ENCODE data around the gene HIKESHI.
"Not testable (repeated sequence)": the region's sequence is repeated elsewhere in the genome, so short reads cannot be mapped to it uniquely, and the experiment has no call there.

Gene HIKESHI

GRCh38 chr11:86335131-86335767, 33.2 kb downstream of the HIKESHI start:
- Mint-ChIP-seq H3K27me3 (ENCODE audit: low read depth) (no peaks in the 10 kb centered on the region), H3K4me3 (no peak overlapping the region), H3K36me3 (ENCODE audit: low read depth) (peaks cover 55% of the 10 kb centered on the region), H3K27ac (no peak overlapping the region), H3K4me1 (ENCODE audit: low read depth) (peaks cover 3% of the 10 kb centered on the region), H3K9me3 (peaks cover 12% of the 10 kb centered on the region)
- no peak for DNase-seq (ENCODE audit: low spot score)

- Mint-ChIP-seq H3K9me3 (peaks cover 12% of the 10 kb centered on the region), H3K36me3 (ENCODE audit: low read depth) (peaks cover 59% of the 10 kb centered on the region), H3K4me3 (no peak overlapping the region), H3K27me3 (ENCODE audit: low read depth) (no peaks in the 10 kb centered on the region), H3K27ac (no peak overlapping the region), H3K4me1 (ENCODE audit: low read depth) (peaks cover 3% of the 10 kb centered on the region)
- no peak for DNase-seq (ENCODE audit: low spot score)
Observed at GRCh38 chr11:86337227-86337626, 35.2 kb downstream of the HIKESHI start.

- H3K36me3 Mint-ChIP-seq (ENCODE audit: low read depth) = peaks cover 41% of the 10 kb centered on the region
- no peaks in the 10 kb centered on the region for H3K27me3 Mint-ChIP-seq (ENCODE audit: low read depth)
- H3K27ac Mint-ChIP-seq = no peak overlapping the region
- H3K9me3 Mint-ChIP-seq = no peaks in the 10 kb centered on the region
- H3K4me3 Mint-ChIP-seq = no peak overlapping the region
- H3K4me1 Mint-ChIP-seq (ENCODE audit: low read depth) = peaks cover 2% of the 10 kb centered on the region
- no peak for DNase-seq (ENCODE audit: low spot score)
Observed at GRCh38 chr11:86341382-86341781, 39.3 kb downstream of the HIKESHI start.

GRCh38 chr11:86346513-86346912, 44.5 kb downstream of the HIKESHI start:
- no peak overlapping the region for H3K27ac Mint-ChIP-seq
- DNase-seq (ENCODE audit: low spot score) = no peak

GRCh38 chr11:86355256-86355655, 53.2 kb downstream of the HIKESHI start:
- Mint-ChIP-seq H3K4me3 (no peak overlapping the region), H3K36me3 (ENCODE audit: low read depth) (peaks cover 1% of the 10 kb centered on the region), H3K4me1 (ENCODE audit: low read depth) (no peaks in the 10 kb centered on the region), H3K27ac (no peak overlapping the region), H3K9me3 (no peaks in the 10 kb centered on the region), H3K27me3 (ENCODE audit: low read depth) (peaks cover 2% of the 10 kb centered on the region)
- no peak for DNase-seq (ENCODE audit: low spot score)

More at GRCh38 chr11:86346513-86346912, 44.5 kb downstream of the HIKESHI start:
- Mint-ChIP-seq H3K9me3 (no peaks in the 10 kb centered on the region), H3K36me3 (ENCODE audit: low read depth) (peaks cover 19% of the 10 kb centered on the region), H3K4me1 (ENCODE audit: low read depth) (peaks cover 2% of the 10 kb centered on the region), H3K27me3 (ENCODE audit: low read depth) (no peaks in the 10 kb centered on the region), H3K4me3 (no peak overlapping the region)

GRCh38 chr11:86357412-86357811, 55.4 kb downstream of the HIKESHI start:
- not testable (repeated sequence) for H3K27me3 Mint-ChIP-seq (ENCODE audit: low read depth); H3K27ac Mint-ChIP-seq; H3K9me3 Mint-ChIP-seq; H3K4me3 Mint-ChIP-seq; H3K4me1 Mint-ChIP-seq (ENCODE audit: low read depth); DNase-seq (ENCODE audit: low spot score); H3K36me3 Mint-ChIP-seq (ENCODE audit: low read depth)

GRCh38 chr11:86358720-86359119, 56.7 kb downstream of the HIKESHI start:
- Mint-ChIP-seq H3K36me3 (ENCODE audit: low read depth) (no peaks in the 10 kb centered on the region), H3K27me3 (ENCODE audit: low read depth) (peaks cover 2% of the 10 kb centered on the region), H3K9me3 (no peaks in the 10 kb centered on the region), H3K4me1 (ENCODE audit: low read depth) (no peaks in the 10 kb centered on the region), H3K27ac (no peak overlapping the region), H3K4me3 (no peak overlapping the region)
- DNase-seq (ENCODE audit: low spot score) = no peak

GRCh38 chr11:86360775-86361395, 58.8 kb downstream of the HIKESHI start:
- no peak for DNase-seq (ENCODE audit: low spot score)

GRCh38 chr11:86363424-86363823, 61.4 kb downstream of the HIKESHI start:
- no peak for DNase-seq (ENCODE audit: low spot score)
- no peak overlapping the region for H3K27ac Mint-ChIP-seq
- H3K9me3 Mint-ChIP-seq = no peaks in the 10 kb centered on the region
- H3K4me3 Mint-ChIP-seq = no peak overlapping the region
- no peaks in the 10 kb centered on the region for H3K36me3 Mint-ChIP-seq (ENCODE audit: low read depth)
- no peaks in the 10 kb centered on the region for H3K27me3 Mint-ChIP-seq (ENCODE audit: low read depth)
- no peaks in the 10 kb centered on the region for H3K4me1 Mint-ChIP-seq (ENCODE audit: low read depth)

More at GRCh38 chr11:86360775-86361395, 58.8 kb downstream of the HIKESHI start:
- no peaks in the 10 kb centered on the region for H3K9me3 Mint-ChIP-seq
- H3K27me3 Mint-ChIP-seq (ENCODE audit: low read depth) = no peaks in the 10 kb centered on the region
- H3K4me3 Mint-ChIP-seq = no peak overlapping the region
- H3K27ac Mint-ChIP-seq = no peak overlapping the region
- no peaks in the 10 kb centered on the region for H3K4me1 Mint-ChIP-seq (ENCODE audit: low read depth)
- H3K36me3 Mint-ChIP-seq (ENCODE audit: low read depth) = no peaks in the 10 kb centered on the region

GRCh38 chr11:86365546-86365945, 63.5 kb downstream of the HIKESHI start:
- H3K9me3 Mint-ChIP-seq = no peaks in the 10 kb centered on the region
- no peaks in the 10 kb centered on the region for H3K36me3 Mint-ChIP-seq (ENCODE audit: low read depth)
- no peaks in the 10 kb centered on the region for H3K4me1 Mint-ChIP-seq (ENCODE audit: low read depth)
- H3K27ac Mint-ChIP-seq = no peak overlapping the region
- H3K4me3 Mint-ChIP-seq = no peak overlapping the region
- H3K27me3 Mint-ChIP-seq (ENCODE audit: low read depth) = no peaks in the 10 kb centered on the region
- no peak for DNase-seq (ENCODE audit: low spot score)

GRCh38 chr11:86369668-86370067, 67.6 kb downstream of the HIKESHI start:
- H3K36me3 Mint-ChIP-seq (ENCODE audit: low read depth) = no peaks in the 10 kb centered on the region

GRCh38 chr11:86370171-86370570, 68.1 kb downstream of the HIKESHI start:
- no peak overlapping the region for H3K27ac Mint-ChIP-seq
- no peaks in the 10 kb centered on the region for H3K9me3 Mint-ChIP-seq
- peaks cover 6% of the 10 kb centered on the region for H3K27me3 Mint-ChIP-seq (ENCODE audit: low read depth)
- no peak overlapping the region for H3K4me3 Mint-ChIP-seq
- no peaks in the 10 kb centered on the region for H3K36me3 Mint-ChIP-seq (ENCODE audit: low read depth)
- H3K4me1 Mint-ChIP-seq (ENCODE audit: low read depth) = peaks cover 1% of the 10 kb centered on the region
- DNase-seq (ENCODE audit: low spot score) = no peak

More at GRCh38 chr11:86369668-86370067, 67.6 kb downstream of the HIKESHI start:
- Mint-ChIP-seq H3K27me3 (ENCODE audit: low read depth) (peaks cover 6% of the 10 kb centered on the region), H3K9me3 (no peaks in the 10 kb centered on the region), H3K4me3 (no peak overlapping the region), H3K27ac (no peak overlapping the region), H3K4me1 (ENCODE audit: low read depth) (peaks cover 1% of the 10 kb centered on the region)
- no peak for DNase-seq (ENCODE audit: low spot score)

- Mint-ChIP-seq H3K4me1 (ENCODE audit: low read depth) (peaks cover 1% of the 10 kb centered on the region), H3K36me3 (ENCODE audit: low read depth) (no peaks in the 10 kb centered on the region), H3K4me3 (no peak overlapping the region), H3K27ac (no peak overlapping the region), H3K27me3 (ENCODE audit: low read depth) (peaks cover 10% of the 10 kb centered on the region), H3K9me3 (peaks cover 3% of the 10 kb centered on the region)
- no peak for DNase-seq (ENCODE audit: low spot score)
Observed at GRCh38 chr11:86370922-86371594, 69.0 kb downstream of the HIKESHI start.

- H3K36me3 Mint-ChIP-seq (ENCODE audit: low read depth) = no peaks in the 10 kb centered on the region
- peaks cover 10% of the 10 kb centered on the region for H3K27me3 Mint-ChIP-seq (ENCODE audit: low read depth)
- peaks cover 5% of the 10 kb centered on the region for H3K9me3 Mint-ChIP-seq
- peaks cover 1% of the 10 kb centered on the region for H3K4me1 Mint-ChIP-seq (ENCODE audit: low read depth)
- H3K4me3 Mint-ChIP-seq = no peak overlapping the region
- H3K27ac Mint-ChIP-seq = no peak overlapping the region
- no peak for DNase-seq (ENCODE audit: low spot score)
Observed at GRCh38 chr11:86372041-86372440, 70.0 kb downstream of the HIKESHI start.
